Parathyroid adenoma (tissue), 2 donors: Measurements from ENCODE around the gene SLC9A8.

Experiments
- H2AFZ ChIP-seq: fragments of 300-600 bp; sonication (generic); one replicate; pipeline ENCODE4 v1.7.0; 2017; ENCODE audit warnings: antibody characterized with exemption, mild to moderate bottlenecking
- H3K27ac ChIP-seq: fragments of 300-600 bp; sonication (generic); one replicate; pipeline ENCODE4 v1.7.0; 2017
- H3K27me3 ChIP-seq: fragments of 300-600 bp; sonication (generic); one replicate; pipeline ENCODE4 v1.7.0; 2017; ENCODE audit warnings: low read length; ENCODE audit not compliant: control insufficient read depth, insufficient read depth
- H3K36me3 ChIP-seq: fragments of 300-600 bp; sonication (generic); one replicate; pipeline ENCODE4 v1.7.0; 2017; ENCODE audit warnings: low read length; ENCODE audit not compliant: control insufficient read depth, insufficient read depth
- H3K4me1 ChIP-seq: fragments of 300-600 bp; sonication (generic); one replicate; pipeline ENCODE4 v1.7.0; 2017; ENCODE audit warnings: control low read depth
- H3K4me2 ChIP-seq: fragments of 300-600 bp; sonication (generic); one replicate; pipeline ENCODE4 v1.7.0; 2017; ENCODE audit warnings: low read length
- H3K4me3 ChIP-seq: fragments of 300-600 bp; sonication (generic); one replicate; pipeline ENCODE4 v1.7.0; 2017; ENCODE audit warnings: low read depth, low read length
- H3K79me2 ChIP-seq: fragments of 300-600 bp; sonication (generic); one replicate; pipeline ENCODE4 v1.7.0; 2017; ENCODE audit warnings: control low read depth
- H3K9ac ChIP-seq: fragments of 300-600 bp; sonication (generic); one replicate; pipeline ENCODE4 v1.7.0; 2017; ENCODE audit warnings: mild to moderate bottlenecking
- H3K9me3 ChIP-seq: fragments of 300-600 bp; sonication (generic); one replicate; pipeline ENCODE4 v1.7.0; 2017; ENCODE audit warnings: low read length; ENCODE audit not compliant: control insufficient read depth
- CTCF ChIP-seq: fragments of 300-600 bp; sonication (generic); IDR thresholded peaks from one replicate; pipeline ENCODE4 v1.7.0; 2017; ENCODE audit warnings: antibody characterized with exemption, mild to moderate bottlenecking
- donor health status: primary hyperparathyroidism.

The SLC9A8 gene

GRCh38 chr20:49878977-49879376 is 66.3 kb downstream of the SLC9A8 start:
- Histone ChIP-seq H3K4me2 (no peak overlapping the region), H3K4me1 (no peaks in the 10 kb centered on the region), H2AFZ (no peak overlapping the region), H3K36me3 (no peaks in the 10 kb centered on the region), H3K9me3 (no peaks in the 10 kb centered on the region), H3K9ac (no peak overlapping the region), H3K79me2 (no peaks in the 10 kb centered on the region), H3K27ac (no peak overlapping the region), H3K4me3 (no peak overlapping the region), H3K27me3 (no peaks in the 10 kb centered on the region)
- TF ChIP-seq CTCF, result no peak

DNA sequence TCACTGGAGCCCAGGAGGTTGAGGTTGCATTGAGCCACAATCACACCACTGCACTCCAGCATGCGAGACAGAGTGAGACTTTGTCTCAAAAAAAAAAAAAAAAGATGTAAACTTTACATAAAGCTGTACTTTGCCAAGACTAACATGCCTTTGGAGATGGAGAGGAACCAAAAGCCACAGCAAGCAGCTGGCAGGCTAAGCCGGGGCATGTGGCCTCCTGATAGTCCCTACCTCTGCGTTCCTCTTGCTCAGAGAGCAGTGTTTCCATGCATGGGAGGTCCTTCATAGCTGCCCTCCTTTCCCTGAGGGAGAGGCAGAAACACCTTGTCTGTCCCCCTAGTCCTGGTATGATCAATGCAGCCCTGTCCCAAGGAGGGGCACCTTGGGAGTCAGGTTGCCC is 67.5 kb downstream of the SLC9A8 start:
- Histone ChIP-seq H2AFZ (no peak overlapping the region), H3K27ac (no peak overlapping the region), H3K9me3 (no peaks in the 10 kb centered on the region), H3K79me2 (no peaks in the 10 kb centered on the region), H3K4me1 (no peaks in the 10 kb centered on the region), H3K27me3 (no peaks in the 10 kb centered on the region), H3K9ac (no peak overlapping the region), H3K4me3 (no peak overlapping the region), H3K4me2 (no peak overlapping the region), H3K36me3 (no peaks in the 10 kb centered on the region)
- no peak for TF ChIP-seq CTCF

GRCh38 chr20:49880724-49881445 is 68.3 kb downstream of the SLC9A8 start:
- H3K27ac ChIP-seq, result no peak overlapping the region
- no peak overlapping the region for H3K4me2 ChIP-seq
- no peaks in the 10 kb centered on the region for H3K79me2 ChIP-seq
- no peaks in the 10 kb centered on the region for H3K27me3 ChIP-seq
- no peak overlapping the region for H3K4me3 ChIP-seq
- TF ChIP-seq CTCF, result no peak
- no peaks in the 10 kb centered on the region for H3K9me3 ChIP-seq
- no peaks in the 10 kb centered on the region for H3K36me3 ChIP-seq
- H3K9ac ChIP-seq, result no peak overlapping the region
- H3K4me1 ChIP-seq, result no peaks in the 10 kb centered on the region
- no peak overlapping the region for H2AFZ ChIP-seq

DNA sequence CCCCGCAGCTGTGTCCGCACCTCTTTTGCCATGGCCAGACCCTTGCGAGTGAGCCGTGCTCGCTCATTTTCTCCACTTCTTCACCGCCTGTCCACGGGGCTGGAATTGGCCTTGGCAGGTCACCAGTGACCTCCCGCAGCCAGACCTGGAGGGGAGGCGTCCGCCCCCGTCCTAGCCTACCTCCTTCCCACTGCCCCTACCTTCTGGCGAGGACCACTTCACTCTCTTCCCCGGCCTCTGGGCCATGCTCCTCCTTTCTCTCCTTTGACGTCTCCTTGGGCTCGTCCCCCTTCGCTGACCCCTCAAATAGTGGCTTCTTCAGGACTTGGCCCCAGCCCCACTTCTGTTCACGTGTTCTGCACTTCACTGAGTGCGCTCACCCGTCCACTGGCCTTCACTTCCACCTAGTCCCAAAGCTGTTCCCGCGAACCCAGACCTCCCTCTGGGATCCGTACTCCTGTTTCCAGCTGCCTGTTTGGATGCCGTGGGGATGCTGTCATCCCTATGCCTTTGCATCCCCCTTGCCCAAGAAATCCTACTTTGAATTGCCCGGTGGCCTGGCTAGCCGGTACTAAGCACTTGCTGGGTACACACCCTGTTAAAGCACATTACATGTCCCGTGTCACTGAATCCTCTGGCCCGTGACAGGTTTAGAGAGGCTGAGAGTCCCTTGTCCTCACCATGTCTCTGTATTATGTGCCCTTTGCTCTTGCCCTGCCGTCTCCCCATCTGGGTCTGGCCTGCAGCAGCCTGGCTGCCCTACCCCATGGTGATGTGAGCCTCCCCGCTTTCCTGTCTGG is 69.7 kb downstream of the SLC9A8 start:
- no peak overlapping the region for H3K27ac ChIP-seq
- no peak overlapping the region for H3K4me3 ChIP-seq
- H2AFZ ChIP-seq, result no peak overlapping the region
- no peaks in the 10 kb centered on the region for H3K4me1 ChIP-seq
- H3K27me3 ChIP-seq, result no peaks in the 10 kb centered on the region
- H3K79me2 ChIP-seq, result no peaks in the 10 kb centered on the region
- TF ChIP-seq CTCF, result no peak
- no peak overlapping the region for H3K4me2 ChIP-seq
- no peak overlapping the region for H3K9ac ChIP-seq
- no peaks in the 10 kb centered on the region for H3K9me3 ChIP-seq
- no peaks in the 10 kb centered on the region for H3K36me3 ChIP-seq
